ENCODE data around the gene SMIM5.

DNA sequence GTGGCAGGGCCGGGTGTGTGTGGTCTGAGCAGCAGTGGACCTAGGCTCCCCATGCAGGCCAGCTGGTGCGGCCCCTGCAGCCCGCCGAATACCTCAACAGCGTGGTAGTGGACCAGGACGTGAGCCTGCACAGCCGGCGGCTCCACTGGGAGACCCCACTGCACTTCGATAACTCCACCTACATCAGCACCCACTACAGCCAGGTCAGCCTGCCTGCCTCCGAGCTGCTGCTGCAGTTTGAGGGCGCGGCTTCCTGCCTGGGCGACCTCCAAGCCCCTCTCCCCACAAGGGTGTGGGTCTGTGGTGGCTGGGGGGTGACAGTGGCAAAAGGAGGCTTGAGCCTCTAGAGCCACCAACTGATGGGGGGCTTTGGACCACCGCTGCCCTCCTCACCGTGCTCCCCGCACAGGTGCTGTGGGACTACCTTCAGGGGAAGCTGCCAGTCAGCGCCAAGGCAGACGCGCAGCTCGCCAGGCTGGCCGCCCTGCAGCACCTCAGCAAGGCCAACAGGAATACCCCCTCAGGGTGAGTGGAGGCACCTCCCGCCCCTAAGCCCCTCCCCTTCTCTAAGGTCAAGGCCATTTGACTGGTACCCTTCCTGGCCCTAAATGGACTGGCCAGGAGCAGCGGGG, 8.4 kb upstream of the SMIM5 start:
- TF ChIP-seq CTCF (IDR thresholded peaks at IDR 0.05; ENCODE audit: extremely low read depth in 1 of 2, insufficient read depth in 1 of 2, low read depth in 1 of 2, low read length in 2 of 2): no peak
- TF ChIP-seq POLR2AphosphoS5 (IDR thresholded peaks at IDR 0.05; ENCODE audit: insufficient read depth, low read depth, low read length): no peak
- no peak for TF ChIP-seq EZH2 (IDR thresholded peaks at IDR 0.05; ENCODE audit: borderline replicate concordance, low read depth, low read length, severe bottlenecking)
- TF ChIP-seq, protein P1, sequence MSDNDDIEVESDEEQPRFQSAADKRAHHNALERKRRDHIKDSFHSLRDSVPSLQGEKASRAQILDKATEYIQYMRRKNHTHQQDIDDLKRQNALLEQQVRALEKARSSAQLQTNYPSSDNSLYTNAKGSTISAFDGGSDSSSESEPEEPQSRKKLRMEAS (IDR thresholded peaks at IDR 0.05; ENCODE audit: insufficient read depth, insufficient read length): no peak
